Muscle of arm (tissue), 14 donors: ENCODE results near the gene COL5A3. TPM values are rescaled to one million over a fixed set of nuclear protein-coding genes. Genes with fewer than 3 reads are reported as not detected.
"Not testable (repeated sequence)": the region's sequence is repeated elsewhere in the genome, so short reads cannot be mapped to it uniquely, and the experiment has no call there.

Source experiments
- DNase-seq: peaks from one replicate; pipeline ENCODE4 v3.0.0-alpha.2; 2013
- long read RNA-seq, 11 donors: transcript quantifications; one replicate each; lab custom pipeline, GENCODE V29; 2026
- polyA plus RNA-seq, 12 donors: library from polyadenylated mRNA; unstranded; fragments of 120-200 nt; gene quantifications; one replicate each; pipeline ENCODE4 v1.2.1, GENCODE V29; 2013; ENCODE audit not compliant: insufficient read length in 12 of 12

COL5A3 gene
- 10 to 100 TPM in 11 of 12 donors, not detected in 1; 47.3 to 81.6 (median 70.5) TPM for polyA plus RNA-seq
- long read RNA-seq, donor 1, partial matches to known transcripts: 5 of 5 reads
- long read RNA-seq, donor 1, other reads (novel, unspliced or antisense): 0 of 5 reads
- long read RNA-seq, donor 2, partial matches to known transcripts: 90 of 90 reads
- long read RNA-seq, donor 2, other reads (novel, unspliced or antisense): 0 of 90 reads
- long read RNA-seq, donor 3, full-length matches to known transcripts: 1 of 1 reads
- long read RNA-seq, donor 3, partial matches to known transcripts: 0 of 1 reads
- long read RNA-seq, donor 3, other reads (novel, unspliced or antisense): 0 of 1 reads
- long read RNA-seq, donor 4, full-length matches to known transcripts: 1 of 1 reads
- long read RNA-seq, donor 4, partial matches to known transcripts: 0 of 1 reads
- long read RNA-seq, donor 4, other reads (novel, unspliced or antisense): 0 of 1 reads
- long read RNA-seq, donor 5, full-length matches to known transcripts: 1 of 32 reads
- long read RNA-seq, donor 5, partial matches to known transcripts: 31 of 32 reads
- long read RNA-seq, donor 5, other reads (novel, unspliced or antisense): 0 of 32 reads
- long read RNA-seq, donor 6, full-length matches to known transcripts: 1 of 1 reads
- long read RNA-seq, donor 6, partial matches to known transcripts: 0 of 1 reads
- long read RNA-seq, donor 6, other reads (novel, unspliced or antisense): 0 of 1 reads
- long read RNA-seq, donor 7: 0 reads
- long read RNA-seq, donor 8, full-length matches to known transcripts: 1 of 1 reads
- long read RNA-seq, donor 8, partial matches to known transcripts: 0 of 1 reads
- long read RNA-seq, donor 8, other reads (novel, unspliced or antisense): 0 of 1 reads
- long read RNA-seq, donor 9, partial matches to known transcripts: 12 of 12 reads
- long read RNA-seq, donor 9, other reads (novel, unspliced or antisense): 0 of 12 reads
- long read RNA-seq, donor 10: 0 reads
- long read RNA-seq, donor 11, full-length matches to known transcripts: 1 of 13 reads
- long read RNA-seq, donor 11, partial matches to known transcripts: 12 of 13 reads
- long read RNA-seq, donor 11, other reads (novel, unspliced or antisense): 0 of 13 reads

- DNase-seq: peak; percentile 75
Observed at GRCh38 chr19:10010247-10010691, at the start of gene COL5A3. TSS of gene COL5A3 (minus strand) at chr19:10010504. CDS start at chr19:10010385, 119 bp downstream.

- no peak for DNase-seq
Observed at GRCh38 chr19:10052602-10053360, 42.5 kb upstream of the COL5A3 start.

DNA sequence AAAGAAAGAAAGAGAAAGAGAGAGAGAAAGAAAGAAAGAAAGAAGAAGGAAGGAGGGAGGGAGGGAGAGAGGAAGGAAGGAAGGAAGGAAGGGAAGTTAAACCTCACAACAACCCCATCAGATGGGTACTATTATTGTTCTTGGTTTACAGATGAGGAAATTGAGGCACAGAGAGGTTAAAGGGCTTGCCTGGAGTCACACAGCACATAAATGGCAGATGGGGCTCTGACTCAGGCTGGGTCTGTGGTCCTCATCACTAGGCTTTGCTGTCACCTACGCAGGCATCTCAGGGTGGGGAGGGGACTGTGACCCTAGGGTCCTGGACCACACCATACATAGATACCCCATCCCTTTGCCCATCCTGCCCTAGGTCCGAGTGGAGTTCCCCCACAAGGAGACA lies 39.3 kb upstream of the COL5A3 start:
- no peak for DNase-seq

DNA sequence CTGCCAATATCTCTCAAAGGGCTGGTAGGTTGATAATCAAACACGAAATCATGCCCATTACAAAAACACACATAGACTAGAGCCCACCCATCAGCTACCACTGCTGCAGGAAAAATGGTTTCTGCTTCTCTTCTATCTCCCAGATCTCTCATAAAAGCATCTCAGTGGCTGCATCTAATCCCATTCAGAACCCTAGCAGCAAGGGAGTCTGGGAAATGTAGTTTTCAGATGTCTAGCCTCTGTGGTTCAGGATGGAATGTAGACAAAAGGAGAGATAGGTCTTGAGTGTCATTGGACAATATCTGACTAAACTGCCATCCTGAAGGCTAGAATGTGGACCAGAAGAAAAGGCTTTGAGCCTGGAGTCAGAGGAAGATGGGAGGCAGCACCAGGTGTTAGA lies 35.1 kb upstream of the COL5A3 start:
- no peak for DNase-seq

- DNase-seq: no peak
Observed at GRCh38 chr19:10044390-10044789, 34.1 kb upstream of the COL5A3 start.

DNA sequence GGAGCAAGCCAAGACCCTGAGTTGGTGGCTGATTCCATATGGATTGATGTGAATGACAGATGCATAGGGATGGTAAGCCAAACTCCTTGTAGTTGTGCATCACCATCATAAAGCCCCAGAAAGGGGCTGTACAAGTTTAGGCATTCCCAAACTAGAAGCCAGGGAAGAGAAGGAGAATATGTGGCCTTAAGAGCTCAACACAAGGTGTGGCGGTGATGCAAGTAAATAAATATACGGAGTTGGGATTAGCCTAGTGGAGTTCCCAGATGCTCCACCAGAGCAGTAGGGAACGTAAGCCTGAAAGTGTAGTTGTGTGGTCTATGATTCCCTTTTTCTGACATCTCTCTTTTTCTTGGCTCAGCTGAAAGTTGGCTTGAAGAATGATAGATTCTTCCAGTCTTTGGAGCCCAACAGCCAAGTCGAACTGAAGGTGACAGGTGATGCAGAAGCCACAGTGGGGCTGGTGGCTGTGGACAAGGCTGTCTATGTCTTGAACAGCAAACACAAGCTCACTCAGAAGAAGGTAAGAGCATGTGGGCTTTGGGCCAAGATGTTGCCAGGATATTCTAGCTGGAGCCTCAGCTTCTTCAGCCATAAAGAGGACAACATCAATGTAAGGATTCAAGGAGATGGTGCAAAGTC lies 33.1 kb upstream of the COL5A3 start:
- DNase-seq: peak; percentile 16

GRCh38 chr19:10037809-10038208 lies 27.5 kb upstream of the COL5A3 start:
- no peak for DNase-seq

DNA sequence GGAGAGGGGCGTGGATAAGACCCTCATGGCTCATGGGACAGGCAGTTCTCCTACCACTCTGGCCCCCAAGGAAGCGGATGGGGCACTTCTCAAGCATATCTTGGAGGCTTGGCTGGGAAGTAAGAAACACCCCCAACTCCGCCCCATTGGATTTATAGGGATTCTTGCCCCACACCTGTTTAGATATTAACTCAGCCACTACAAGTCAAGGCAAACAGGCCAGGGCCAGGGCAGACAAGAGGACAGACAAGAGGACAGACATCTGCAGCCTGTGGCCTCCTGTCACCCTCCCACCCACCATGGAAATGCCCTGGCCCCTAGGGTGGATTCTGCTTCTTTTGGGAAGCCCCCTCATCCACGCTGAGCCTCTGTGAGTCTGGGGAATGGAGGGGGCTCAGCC lies 27.1 kb upstream of the COL5A3 start:
- DNase-seq: no peak

- DNase-seq: no peak
Observed at GRCh38 chr19:10036601-10037071, 26.3 kb upstream of the COL5A3 start.

GRCh38 chr19:10033614-10034013 lies 23.3 kb upstream of the COL5A3 start:
- no peak for DNase-seq

GRCh38 chr19:10027158-10027997 lies 17.1 kb upstream of the COL5A3 start:
- DNase-seq: peak; percentile 94

DNA sequence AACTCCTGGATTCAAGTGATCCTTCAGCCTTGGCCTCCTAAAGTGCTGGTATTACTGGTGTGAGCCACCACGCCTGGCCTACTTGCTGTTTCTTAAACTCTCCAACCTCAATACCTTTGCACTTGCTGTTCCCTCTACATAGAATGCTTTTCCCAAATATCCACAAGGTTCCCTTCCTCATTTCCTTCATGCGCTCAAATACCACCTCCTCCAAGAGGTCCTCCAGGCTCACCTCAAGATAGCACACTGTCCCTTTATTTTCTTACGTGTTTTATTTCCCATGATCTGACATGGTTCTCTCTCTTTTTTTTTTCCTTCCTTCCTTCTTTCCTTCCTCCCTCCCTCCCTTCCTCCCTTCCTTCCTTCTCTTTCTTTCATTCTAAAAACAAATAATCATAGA lies 16.4 kb upstream of the COL5A3 start:
- no peak for DNase-seq

- DNase-seq: not testable (repeated sequence)
Observed at GRCh38 chr19:10023096-10023495, 12.8 kb upstream of the COL5A3 start.

GRCh38 chr19:10021863-10022262 lies 11.6 kb upstream of the COL5A3 start:
- DNase-seq: no peak

DNA sequence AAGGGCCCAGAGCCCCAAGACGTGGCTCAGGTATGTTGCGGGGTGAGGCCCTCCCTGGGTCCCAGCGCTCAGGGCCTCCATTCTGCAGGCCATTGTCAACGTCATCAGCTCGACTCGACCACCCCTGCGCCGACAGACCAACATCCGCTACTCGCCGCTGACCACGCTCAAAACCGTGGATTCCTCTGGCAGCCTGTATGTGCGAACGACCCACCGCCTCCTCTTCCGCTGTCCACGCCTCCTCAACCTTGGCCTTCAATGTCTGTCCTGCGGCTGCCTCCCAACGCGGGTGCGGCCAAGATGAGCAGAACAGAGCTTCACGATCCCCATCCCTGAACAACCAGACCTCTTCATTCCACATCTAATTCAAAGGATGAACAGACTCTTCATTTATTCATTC lies 11.1 kb upstream of the COL5A3 start:
- DNase-seq: no peak

DNA sequence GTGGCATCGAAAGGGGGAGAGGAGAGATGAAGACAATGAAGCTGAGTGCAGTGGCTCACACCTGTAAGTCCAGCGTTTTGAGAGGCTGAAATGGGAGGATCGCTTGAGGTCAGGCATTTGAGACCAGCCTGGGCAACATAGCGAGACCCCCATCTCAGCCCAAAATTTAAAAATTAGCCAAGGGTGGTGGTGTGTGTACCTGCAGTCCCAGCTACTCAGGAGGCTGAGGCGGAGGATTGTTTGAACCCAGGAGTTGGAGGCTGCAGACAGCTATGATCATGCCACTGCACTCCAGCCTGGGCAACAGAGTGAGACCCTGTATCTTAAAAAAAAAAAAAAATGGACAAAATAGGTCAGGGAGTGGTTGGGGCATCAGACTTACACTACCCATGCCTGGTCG lies 10.5 kb upstream of the COL5A3 start:
- DNase-seq: no peak

DNA sequence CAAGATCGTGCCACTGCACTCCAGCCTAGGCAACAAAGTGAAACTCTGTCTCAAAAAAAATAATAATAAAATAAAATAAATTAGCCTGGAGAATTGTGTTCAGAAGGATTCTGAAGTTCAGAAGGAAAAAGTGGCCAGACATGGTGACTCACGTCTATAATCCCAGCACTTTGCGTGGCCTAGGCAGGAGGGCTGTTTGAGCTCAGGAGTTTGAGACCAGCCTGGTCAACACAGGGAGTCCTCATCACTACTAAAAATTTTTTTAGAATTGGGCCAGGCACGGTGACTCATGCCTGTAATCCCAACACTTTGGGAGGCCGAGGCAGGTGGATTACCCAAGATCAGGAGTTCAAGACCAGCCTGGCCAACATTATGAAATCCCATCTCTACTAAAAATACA lies 8.9 kb upstream of the COL5A3 start:
- DNase-seq: no peak

- no peak for DNase-seq
Observed at GRCh38 chr19:10018786-10019185, 8.5 kb upstream of the COL5A3 start.

DNA sequence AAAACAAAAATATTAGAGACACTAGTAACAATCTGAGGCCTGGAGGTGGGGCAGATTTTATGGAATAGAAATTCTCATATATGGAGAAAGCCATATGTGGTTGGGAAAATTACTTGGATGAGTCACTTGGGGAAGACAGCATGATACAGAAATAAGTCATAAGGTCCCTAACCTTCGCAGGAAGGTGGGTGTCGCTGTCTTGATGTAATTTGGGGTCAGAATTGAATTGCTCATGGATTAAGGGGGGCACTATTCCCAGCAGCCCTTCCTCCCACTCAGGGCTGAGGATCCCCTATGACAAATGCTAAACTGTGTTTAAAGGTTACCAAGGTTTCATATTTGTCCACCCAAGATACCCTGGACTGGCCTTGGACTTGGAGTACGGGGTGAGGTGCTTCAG lies 8.0 kb upstream of the COL5A3 start:
- no peak for DNase-seq
